Measurements from ENCODE around the gene ASIC4. TPM values are rescaled to one million over a fixed set of nuclear protein-coding genes. Genes with fewer than 3 reads are reported as not detected.

Gene ASIC4, protein sequence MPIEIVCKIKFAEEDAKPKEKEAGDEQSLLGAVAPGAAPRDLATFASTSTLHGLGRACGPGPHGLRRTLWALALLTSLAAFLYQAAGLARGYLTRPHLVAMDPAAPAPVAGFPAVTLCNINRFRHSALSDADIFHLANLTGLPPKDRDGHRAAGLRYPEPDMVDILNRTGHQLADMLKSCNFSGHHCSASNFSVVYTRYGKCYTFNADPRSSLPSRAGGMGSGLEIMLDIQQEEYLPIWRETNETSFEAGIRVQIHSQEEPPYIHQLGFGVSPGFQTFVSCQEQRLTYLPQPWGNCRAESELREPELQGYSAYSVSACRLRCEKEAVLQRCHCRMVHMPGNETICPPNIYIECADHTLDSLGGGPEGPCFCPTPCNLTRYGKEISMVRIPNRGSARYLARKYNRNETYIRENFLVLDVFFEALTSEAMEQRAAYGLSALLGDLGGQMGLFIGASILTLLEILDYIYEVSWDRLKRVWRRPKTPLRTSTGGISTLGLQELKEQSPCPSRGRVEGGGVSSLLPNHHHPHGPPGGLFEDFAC
- total RNA-seq: not detected in 2 replicates

GRCh38 chr2:219514196-219514761 lies at the start of gene ASIC4:
TSS of gene ASIC4 (plus strand) at chr2:219514482. CDS start at chr2:219514725, 243 bp downstream.

GRCh38 chr2:219498280-219499057 lies 15.8 kb upstream of the ASIC4 start, which contains the start of gene GMPPA:
TSS of gene GMPPA (plus strand) at chr2:219498891. CDS start at chr2:219499976, 1,085 bp downstream.

DNA sequence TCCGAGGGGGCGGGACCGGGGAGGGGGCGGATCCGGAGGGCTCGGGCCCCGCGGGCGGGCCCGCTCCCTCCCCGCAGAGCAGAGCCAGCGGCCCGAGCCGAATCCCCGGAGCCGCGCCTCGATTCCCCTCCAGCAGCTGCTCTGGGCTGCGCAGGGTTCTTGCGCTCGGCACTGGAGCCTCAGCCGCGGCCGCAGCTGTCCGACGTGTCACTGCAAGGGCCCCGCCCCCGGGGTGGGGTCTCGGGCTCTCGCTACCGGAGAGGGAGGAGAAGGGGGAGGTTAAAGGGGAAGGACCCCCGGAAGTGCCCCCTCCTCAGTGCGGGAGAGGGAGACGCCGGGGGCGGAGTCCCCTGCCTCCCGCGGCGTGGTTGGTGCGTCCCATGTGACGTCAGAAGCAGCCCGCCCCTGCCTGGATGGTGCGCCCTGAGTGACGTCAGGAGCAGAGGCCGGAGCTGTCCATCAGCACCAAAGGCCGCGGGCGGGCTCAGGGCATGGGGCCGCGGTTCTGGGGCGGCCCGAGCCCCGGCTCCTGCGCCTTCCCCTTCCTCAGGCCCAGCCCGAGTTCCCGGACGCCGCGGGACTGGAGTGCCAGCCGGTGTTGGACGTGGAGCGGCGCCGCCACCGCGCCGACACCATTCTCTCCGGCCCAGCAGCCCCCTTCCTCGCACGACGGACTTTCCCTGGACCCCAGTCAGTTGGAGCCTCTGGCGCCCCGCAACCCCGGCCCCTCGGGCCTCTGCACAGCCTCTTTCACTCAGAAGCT lies 29.5 kb downstream of the ASIC4 start, which contains the start of the genes CHPF and TMEM198:
TSS of gene CHPF (minus strand) at position 214 of the 763 bp plus-strand sequence. CDS start 271 bp downstream, outside the sequence.
TSS of gene TMEM198 (plus strand) at position 433 of the 763 bp plus-strand sequence. CDS start 700 bp downstream, outside the sequence.

DNA sequence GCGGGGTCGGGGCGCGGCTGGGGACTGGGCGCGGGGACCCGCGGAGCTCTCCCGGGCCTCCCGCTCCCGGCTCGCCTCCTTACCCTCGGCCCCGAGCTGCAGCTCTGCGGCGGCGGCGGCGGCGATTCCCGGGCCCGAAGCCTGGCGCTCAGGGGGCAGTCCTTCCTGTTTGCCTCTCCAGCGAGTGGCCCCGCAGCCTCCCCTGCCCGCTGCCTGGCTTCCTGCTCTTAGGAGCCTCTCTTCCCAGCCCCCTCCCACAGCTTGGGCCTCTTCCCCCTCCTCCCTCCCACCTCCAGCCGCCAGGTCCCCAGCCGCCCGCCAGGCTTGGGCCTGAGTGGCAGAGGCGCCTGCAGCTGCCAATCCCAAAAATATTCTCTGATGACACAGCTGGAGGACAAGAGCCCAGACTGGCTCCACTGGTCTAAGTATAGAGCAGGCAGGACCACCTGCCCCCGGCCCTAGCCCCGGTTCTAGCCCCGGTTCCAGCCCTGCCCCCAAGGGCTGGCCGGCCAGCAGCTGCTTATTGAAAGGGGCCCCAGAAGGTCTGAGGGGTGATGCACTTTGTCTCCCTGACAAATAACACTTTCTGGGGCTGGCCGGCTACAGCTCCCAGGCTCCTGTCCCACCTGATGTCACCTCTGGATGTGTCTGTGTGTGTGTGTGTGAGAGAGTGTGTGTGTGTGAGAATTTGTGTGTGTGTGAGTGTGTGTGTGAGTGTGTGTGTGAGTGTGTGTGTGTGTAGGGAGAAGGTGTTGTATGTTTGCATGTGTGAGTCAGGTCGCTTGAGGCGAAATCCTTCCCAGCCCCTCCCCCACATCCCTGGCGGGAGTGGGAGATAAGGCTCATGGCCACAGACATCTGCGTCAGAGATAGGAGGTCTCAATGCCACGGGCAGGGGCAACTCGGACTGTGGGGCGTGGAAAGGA lies 57.3 kb downstream of the ASIC4 start, which contains the start of gene OBSL1:
TSS of gene OBSL1 (minus strand) at position 229 of the 926 bp plus-strand sequence. CDS start 307 bp downstream, outside the sequence.

GRCh38 chr2:219572237-219573001 lies 58.1 kb downstream of the ASIC4 start, which contains the start of gene INHA:
TSS of gene INHA (plus strand) at chr2:219572310. CDS start at chr2:219572375, 65 bp downstream.

Other genes with a start within 250 kb of the ASIC4 start
- gene DNAJB2, start 235.1 kb upstream of the ASIC4 start, total RNA-seq: 24.6 and 57.0 TPM in 2 replicates
- 0.49 and 0.63 TPM in 2 replicates for gene PTPRN, start 205.1 kb upstream of the ASIC4 start, total RNA-seq
- gene RESP18, start 181.7 kb upstream of the ASIC4 start, total RNA-seq: not detected in 2 replicates
- 36.3 and 73.0 TPM in 2 replicates for gene DNPEP, start 126.6 kb upstream of the ASIC4 start, total RNA-seq
- gene DES, start 96.1 kb upstream of the ASIC4 start, total RNA-seq: 0.98 and 30.6 TPM in 2 replicates
- gene SPEG, start 79.6 kb upstream of the ASIC4 start, total RNA-seq: 6.8 and 24.8 TPM in 2 replicates
- 37.0 and 59.0 TPM in 2 replicates for gene GMPPA, start 15.6 kb upstream of the ASIC4 start, total RNA-seq
- gene CHPF, start 29.3 kb downstream of the ASIC4 start, total RNA-seq: 164 and 424 TPM in 2 replicates
- gene TMEM198, start 29.5 kb downstream of the ASIC4 start, total RNA-seq: 1.1 and 5.1 TPM in 2 replicates
- 55.2 and 101 TPM in 2 replicates for gene OBSL1, start 57.1 kb downstream of the ASIC4 start, total RNA-seq
- 1.0 TPM in 1 of 2 replicates, not detected in the other for gene INHA, start 57.8 kb downstream of the ASIC4 start, total RNA-seq
- 15.3 and 25.6 TPM in 2 replicates for gene STK11IP, start 83.4 kb downstream of the ASIC4 start, total RNA-seq
- 9.0 and 20.0 TPM in 2 replicates for gene SLC4A3, start 113.1 kb downstream of the ASIC4 start, total RNA-seq